B cell (primary cell): ENCODE results near the gene SLC25A52. TPM values are rescaled to one million over a fixed set of nuclear protein-coding genes. Genes with fewer than 3 reads are reported as not detected.

Experiments used
- ATAC-seq: fragments of 200-7000 bp; cut with Tn5 transposase; one replicate; pipeline ENCODE4 v1.10.0; 2021; ENCODE audit warnings: low read depth, mild to moderate bottlenecking, moderate number of reproducible peaks, moderate library complexity
- CTCF ChIA-PET: fragments of 350-600 bp; sonication (Branson Sonifier 250); formaldehyde crosslinking; loops from one replicate; lab custom pipeline; 2021; ENCODE audit warnings: antibody characterized with exemption, inconsistent platforms; lab: Charles Lee
- POLR2A ChIA-PET: fragments of 350-600 bp; sonication (Branson Sonifier 250); formaldehyde crosslinking; loops from one replicate; lab custom pipeline; 2021; ENCODE audit warnings: antibody characterized with exemption; lab: Charles Lee
- DNase-seq: peaks from one replicate; pipeline ENCODE4 v3.0.0; 2013
- H2AFZ ChIP-seq: 2 replicates; pipeline ENCODE4 v1.6.1; 2012; ENCODE audit warnings: mild to moderate bottlenecking, low read depth, low read length; ENCODE audit not compliant: insufficient read depth, poor library complexity, severe bottlenecking
- H3K27ac ChIP-seq, 2 donors: 1 replicate in 1 of 2; 2 replicates in 1 of 2; pipeline ENCODE4 v1.5.1; 2012 to 2013; ENCODE audit warnings: low read length in 2 of 2, mild to moderate bottlenecking in 2 of 2, moderate library complexity in 1 of 2
- H3K27me3 ChIP-seq, 4 experiments: fragments of 200-600 bp in 1 of 4; sonication (generic) in 1 of 4; replicated peaks in 1 of 4; 1 replicate in 2 of 4; 2 replicates in 2 of 4; pipeline versions ENCODE4 v1.6.1 to v1.7.0; 2013 to 2016; ENCODE audit warnings: low read length in 3 of 4, mild to moderate bottlenecking in 2 of 4, mixed read lengths in 1 of 4, moderate library complexity in 1 of 4; ENCODE audit not compliant: insufficient read depth in 4 of 4, control insufficient read depth in 3 of 4; ENCODE audit errors: control extremely low read depth in 1 of 4
- H3K36me3 ChIP-seq, 2 experiments: replicated peaks in 1 of 2; 1 replicate in 1 of 2; 2 replicates in 1 of 2; pipeline versions ENCODE4 v1.6.1 to v1.7.1; 2013; ENCODE audit warnings: low read length in 1 of 2; ENCODE audit not compliant: insufficient read depth in 2 of 2, control insufficient read depth in 1 of 2; ENCODE audit errors: control extremely low read depth in 1 of 2, extremely low read depth in 1 of 2
- H3K4me1 ChIP-seq, 2 donors: fragments of 200-600 bp in 1 of 2; sonication (generic) in 1 of 2; 1 replicate in 1 of 2; 2 replicates in 1 of 2; pipeline versions ENCODE4 v1.5.1 to v1.6.1; 2013 to 2017; ENCODE audit warnings: low read length in 2 of 2; ENCODE audit not compliant: control insufficient read depth in 2 of 2, insufficient read depth in 2 of 2
- H3K4me2 ChIP-seq: replicated peaks from 2 replicates; pipeline ENCODE3; 2012; ENCODE audit warnings: mild to moderate bottlenecking, low read depth, low read length; ENCODE audit not compliant: poor library complexity, severe bottlenecking
- H3K4me3 ChIP-seq, 5 experiments: fragments of 200-600 bp in 1 of 5; sonication (generic) in 1 of 5; 1 replicate in 3 of 5; 2 replicates in 2 of 5; pipeline versions ENCODE4 v1.5.1 to v1.7.0; 2011 to 2016; ENCODE audit warnings: low read length in 4 of 5, mild to moderate bottlenecking in 4 of 5, low read depth in 2 of 5, control low read depth in 1 of 5, moderate library complexity in 1 of 5; ENCODE audit not compliant: insufficient read depth in 1 of 5; ENCODE audit errors: control extremely low read depth in 1 of 5, extremely low read depth in 1 of 5
- H3K79me2 ChIP-seq: fragments of 200-600 bp; sonication (generic); one replicate; pipeline ENCODE4 v1.6.0; 2016; ENCODE audit warnings: low read length; ENCODE audit not compliant: control insufficient read depth, insufficient read depth
- H3K9ac ChIP-seq: fragments of 200-600 bp; sonication (generic); 2 replicates; pipeline ENCODE4 v1.6.1; 2017; ENCODE audit warnings: mild to moderate bottlenecking, low read length, moderate library complexity
- H3K9me3 ChIP-seq, 3 donors: one replicate each; pipeline versions ENCODE4 v1.6.1 to v1.7.1; 2013; ENCODE audit warnings: low read length in 2 of 3; ENCODE audit not compliant: control insufficient read depth in 2 of 3, insufficient read depth in 1 of 3; ENCODE audit errors: control extremely low read depth in 1 of 3
- H4K20me1 ChIP-seq: 2 replicates; pipeline ENCODE4 v1.6.0; 2012; ENCODE audit warnings: mild to moderate bottlenecking, low read length; ENCODE audit not compliant: insufficient read depth, control insufficient read depth, poor library complexity, severe bottlenecking
- H3K27ac Mint-ChIP-seq: one replicate; pipeline ENCODE4 v1.8.0; 2021; ENCODE audit warnings: mixed read lengths
- H3K27me3 Mint-ChIP-seq: one replicate; pipeline ENCODE4 v1.8.0; 2021; ENCODE audit warnings: mixed read lengths
- H3K4me1 Mint-ChIP-seq: one replicate; pipeline ENCODE4 v1.8.0; 2021; ENCODE audit warnings: mixed read lengths
- H3K4me3 Mint-ChIP-seq: one replicate; pipeline ENCODE4 v1.8.0; 2021; ENCODE audit warnings: mixed read lengths
- H3K9me3 Mint-ChIP-seq: one replicate; pipeline ENCODE4 v1.8.0; 2022; ENCODE audit warnings: mixed read lengths; ENCODE audit not compliant: insufficient read depth
- CTCF ChIP-seq: fragments of 200-600 bp; IDR thresholded peaks from one replicate; pipeline ENCODE4 v1.8.0; 2022; ENCODE audit warnings: antibody characterized with exemption, mild to moderate bottlenecking
- EZH2 ChIP-seq: IDR thresholded peaks from 2 replicates; pipeline ENCODE4 v1.6.1; 2012; ENCODE audit warnings: borderline replicate concordance, low read depth, mild to moderate bottlenecking, moderate library complexity, low read length; ENCODE audit not compliant: insufficient read depth, poor library complexity, severe bottlenecking
- WGBS: methylation state at CpG from one replicate; pipeline ENCODE4 v1.1.5; 2013; ENCODE audit warnings: missing lambda C conversion rate; ENCODE audit not compliant: insufficient coverage; 5-methylcytosine and 5-hydroxymethylcytosine counted together
- intact Hi-C: fragments of 100-400 bp; cut with micrococcal nuclease; formaldehyde crosslinking; loops from one replicate; pipeline ENCODE4 v1.10.0; 2022
- polyA plus RNA-seq: library from polyadenylated mRNA; depleted of rRNA; stranded (reverse); fragments of >200 nt; gene quantifications from 2 replicates; pipeline ENCODE4 v1.2.3, GENCODE V29; 2012
- total RNA-seq, 2 donors: library from RNA; stranded (reverse); fragments of 120-200 nt in 1 of 2; gene quantifications; 1 replicate in 1 of 2; 2 replicates in 1 of 2; pipeline versions ENCODE4 v1.2.3 to v1.2.4, GENCODE V29; 2013 to 2022

The SLC25A52 gene
- total and polyA plus RNA-seq, 2 donors (not counting 1 experiment from before 2014, with no cell fraction given), result 0.07 TPM; not detected in 1

GRCh38 chr18:31772699-31773098, 12.0 kb upstream of the SLC25A52 start:
- no peak overlapping the region for H2AFZ ChIP-seq
- no peaks in the 10 kb centered on the region for H3K9me3 ChIP-seq
- H3K79me2 ChIP-seq, result no peaks in the 10 kb centered on the region
- no peak overlapping the region for H3K4me3 Mint-ChIP-seq
- no peaks in the 10 kb centered on the region for H3K27me3 Mint-ChIP-seq
- ChIA-PET CTCF (no interaction called here), POLR2A (no interaction called here)
- H3K27me3 ChIP-seq, result no peaks in the 10 kb centered on the region
- intact Hi-C loops, result no loop called here
- H3K27ac ChIP-seq, result no peak overlapping the region
- no CpG with 5 or more reads among the region's 3 CpGs for WGBS
- no peaks in the 10 kb centered on the region for H4K20me1 ChIP-seq
- H3K9ac ChIP-seq, result no peak overlapping the region
- H3K4me2 ChIP-seq, result no peak overlapping the region
- ATAC-seq, result no peak
- H3K4me1 ChIP-seq, result no peaks in the 10 kb centered on the region
- TF ChIP-seq CTCF (no peak), EZH2 (no peak)
- H3K9me3 Mint-ChIP-seq, result no peaks in the 10 kb centered on the region
- DNase-seq, result no peak
- H3K4me3 ChIP-seq, result no peak overlapping the region
- H3K27ac Mint-ChIP-seq, result no peak overlapping the region
- H3K36me3 ChIP-seq, result no peaks in the 10 kb centered on the region
- H3K4me1 Mint-ChIP-seq, result no peaks in the 10 kb centered on the region

DNA sequence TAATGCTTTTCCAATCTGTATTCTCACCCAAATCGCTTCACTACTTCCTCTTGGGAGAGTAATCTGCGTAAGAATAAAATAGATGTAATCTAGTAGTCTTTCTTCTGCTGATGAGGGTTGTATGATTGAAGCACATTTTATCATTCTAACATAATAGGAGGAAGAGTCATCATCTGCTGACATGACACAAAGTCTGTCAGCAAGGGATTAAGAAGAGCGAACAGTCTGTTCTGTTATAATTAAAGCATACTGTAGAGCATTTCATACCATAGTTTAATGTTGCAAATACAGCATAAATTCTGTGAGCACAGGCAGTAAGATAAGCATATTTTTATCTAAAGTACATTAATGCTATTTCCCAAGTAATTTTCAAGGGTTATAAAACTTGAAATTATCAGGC, 10.4 kb downstream of the SLC25A52 start:
- no peak overlapping the region for H3K4me3 ChIP-seq
- no CpG with 5 or more reads among the region's 3 CpGs for WGBS
- Mint-ChIP-seq H3K4me3 (no peak overlapping the region), H3K27me3 (no peaks in the 10 kb centered on the region), H3K9me3 (no peaks in the 10 kb centered on the region), H3K4me1 (no peaks in the 10 kb centered on the region), H3K27ac (no peak overlapping the region)
- H4K20me1 ChIP-seq, result no peaks in the 10 kb centered on the region
- no peaks in the 10 kb centered on the region for H3K27me3 ChIP-seq
- no peak overlapping the region for H3K9ac ChIP-seq
- ChIA-PET CTCF (interaction anchor here (1.5 kb wide), 1 partner anchor 9 kb away, joined by 9 read pairs; no protein-coding TSS in a partner anchor), POLR2A (no interaction called here)
- no peaks in the 10 kb centered on the region for H3K9me3 ChIP-seq
- TF ChIP-seq EZH2 (no peak), CTCF (no peak)
- no peaks in the 10 kb centered on the region for H3K36me3 ChIP-seq
- no peaks in the 10 kb centered on the region for H3K79me2 ChIP-seq
- intact Hi-C loops, result no loop called here
- no peak overlapping the region for H3K4me2 ChIP-seq
- H2AFZ ChIP-seq, result no peak overlapping the region
- no peaks in the 10 kb centered on the region for H3K4me1 ChIP-seq
- H3K27ac ChIP-seq, result no peak overlapping the region
- ATAC-seq (no peak), DNase-seq (no peak)
